K562 (cell line): Measurements from ENCODE around the gene PPARG. TPM values are rescaled to one million over a fixed set of nuclear protein-coding genes. Genes with fewer than 3 reads are reported as not detected.

Source experiments
- ATAC-seq: fragments of 200-7000 bp; cut with Tn5 transposase; 3 replicates; pipeline ENCODE4 v1.9.1; 2020; ENCODE audit warnings: moderate library complexity
- BruUV-seq: library from RNA; stranded (reverse); fragments of 400-500 nt; replicated peaks from 2 replicates; lab custom pipeline; 2021; lab: Mats Ljungman, UMichigan
- CTCF ChIA-PET: fragments of 300-600 bp; formaldehyde crosslinking; extraction: SDS; loops from one replicate; lab custom pipeline; 2021; ENCODE audit warnings: low intra/inter-chr PET ratio; lab: Yijun Ruan, JAX
- POLR2A ChIA-PET: fragments of 300-600, 350-650 bp; sonication (Branson Sonifier 250); formaldehyde crosslinking; extraction: SDS; loops from one replicate; lab custom pipeline; 2021; ENCODE audit warnings: antibody characterized with exemption, inconsistent platforms; lab: Yijun Ruan, JAX
- DNase-seq, 4 experiments: peaks; one replicate each; pipeline versions ENCODE4 v3.0.0 to v3.0.0-alpha.2; 2011 to 2018; ENCODE audit warnings: low spot score in 3 of 4, mixed read lengths in 3 of 4; ENCODE audit errors: extremely low read depth in 1 of 4
- FAIRE-seq: peaks from 2 replicates; lab custom pipeline; 2011; peaks lifted over from hg19 to GRCh38; lab: Jason Lieb, UNC
- H2AFZ ChIP-seq: 2 replicates; pipeline ENCODE4 v1.6.0; 2011; ENCODE audit warnings: low read depth, low read length, control low read depth, inconsistent platforms
- H3K27ac ChIP-seq: fragments of 200-600 bp; 3 replicates; pipeline ENCODE4 v1.8.0; 2011; ENCODE audit warnings: low read depth, mild to moderate bottlenecking, control low read depth, inconsistent platforms, low read length, moderate library complexity, mixed read lengths; ENCODE audit errors: extremely low read depth
- H3K27me3 ChIP-seq, 2 experiments: fragments of 300-600 bp in 1 of 2; 2 replicates in 1 of 2; 3 replicates in 1 of 2; pipeline versions ENCODE4 v1.6.0 to v1.8.0; 2011; ENCODE audit warnings: inconsistent platforms in 2 of 2, low read length in 2 of 2, mild to moderate bottlenecking in 1 of 2, mixed read lengths in 1 of 2, moderate library complexity in 1 of 2; ENCODE audit not compliant: control insufficient read depth in 2 of 2, insufficient read depth in 2 of 2
- H3K36me3 ChIP-seq: fragments of 300-600 bp; 3 replicates; pipeline ENCODE4 v1.8.0; 2011; ENCODE audit warnings: mild to moderate bottlenecking, low read length, inconsistent platforms; ENCODE audit not compliant: control insufficient read depth, insufficient read depth
- H3K4me1 ChIP-seq, 2 experiments: fragments of 200-600 bp in 1 of 2; replicated peaks in 1 of 2; 2 replicates in 1 of 2; 3 replicates in 1 of 2; pipeline versions ENCODE4 v1.5.1 to v1.8.0; 2011; ENCODE audit warnings: inconsistent platforms in 2 of 2, low read length in 2 of 2, mild to moderate bottlenecking in 1 of 2, mixed read lengths in 1 of 2, moderate library complexity in 1 of 2; ENCODE audit not compliant: control insufficient read depth in 2 of 2, insufficient read depth in 2 of 2
- H3K4me2 ChIP-seq: 2 replicates; pipeline ENCODE4 v1.6.1; 2011; ENCODE audit warnings: low read length, control low read depth, inconsistent platforms, mixed read lengths; ENCODE audit not compliant: insufficient read depth
- H3K4me3 ChIP-seq: fragments of 200-600 bp; sonication (generic), shearing (Covaris generic); 2 replicates; pipeline ENCODE4 v1.5.1; 2016; ENCODE audit warnings: control low read depth, inconsistent platforms
- H3K79me2 ChIP-seq: fragments of 200-600 bp; 3 replicates; pipeline ENCODE4 v1.8.0; 2011; ENCODE audit warnings: low read length, inconsistent platforms; ENCODE audit not compliant: control insufficient read depth, insufficient read depth
- H3K9ac ChIP-seq, 2 experiments: 2 replicates each; pipeline versions ENCODE4 v1.6.0 to v1.6.1; 2011; ENCODE audit warnings: low read depth in 2 of 2, low read length in 2 of 2, control low read depth in 1 of 2, inconsistent platforms in 1 of 2, mild to moderate bottlenecking in 1 of 2, mixed read lengths in 1 of 2; ENCODE audit not compliant: insufficient read depth in 1 of 2
- H3K9me1 ChIP-seq: one replicate; pipeline ENCODE4 v1.6.0; 2011; ENCODE audit warnings: inconsistent platforms, mild to moderate bottlenecking, low read length, moderate library complexity; ENCODE audit not compliant: control insufficient read depth, insufficient read depth
- H3K9me3 ChIP-seq: replicated peaks from 2 replicates; pipeline ENCODE4 v1.5.1; 2011; ENCODE audit warnings: low read depth, low read length, inconsistent platforms; ENCODE audit not compliant: control insufficient read depth, insufficient read depth
- H4K20me1 ChIP-seq: replicated peaks from 2 replicates; pipeline ENCODE4 v1.6.1; 2011; ENCODE audit warnings: low read length, inconsistent platforms, mixed read lengths; ENCODE audit not compliant: control insufficient read depth, insufficient read depth
- CREM ChIP-seq: IDR thresholded peaks from 2 replicates; pipeline ENCODE4 v1.6.1; 2014; ENCODE audit warnings: antibody characterized with exemption, low read depth
- DACH1 ChIP-seq: fragments of 450-650 bp; IDR thresholded peaks from 2 replicates; pipeline ENCODE4 v1.6.1; 2018; ENCODE audit not compliant: partially characterized antibody
- FOSL1 ChIP-seq: fragments of 200-800 bp; sonication (Bioruptor generic); conservative IDR thresholded peaks from 2 replicates; pipeline ENCODE4 v1.6.1; 2016; ENCODE audit warnings: missing genetic modification characterization, missing compliant biosample characterization
- GABPA ChIP-seq: fragments of 200-800 bp; sonication (Bioruptor generic); conservative IDR thresholded peaks from 2 replicates; pipeline ENCODE4 v1.6.1; 2016; ENCODE audit warnings: low read depth, missing genetic modification characterization, missing compliant biosample characterization
- MAFG ChIP-seq: fragments of 450-650 bp; conservative IDR thresholded peaks from 2 replicates; pipeline ENCODE4 v1.6.1; 2016; ENCODE audit warnings: missing genetic modification characterization, missing compliant biosample characterization
- RBM39 ChIP-seq: fragments of 200-400 bp; formaldehyde crosslinking; optimal IDR thresholded peaks from 2 replicates; pipeline ENCODE3; 2018; ENCODE audit warnings: low read depth, low read length
- WGBS: fragments of 100-300 bp; shearing (Covaris generic); methylation state at CpG from one replicate; pipeline ENCODE4 v1.1.6; 2016; ENCODE audit warnings: low coverage, mixed read lengths; ENCODE audit not compliant: insufficient coverage; ENCODE audit errors: missing lambda C conversion rate; 5-methylcytosine and 5-hydroxymethylcytosine counted together
- in situ Hi-C: fragments of 300-500 bp; cut with MboI; formaldehyde crosslinking; loops from 4 replicates; pipeline ENCODE4 v1.15.0; 2018; ENCODE audit warnings: inconsistent platforms, mixed read lengths
- intact Hi-C: fragments of 100-400 bp; cut with micrococcal nuclease; formaldehyde crosslinking; loops from 2 replicates; pipeline ENCODE4 v1.14.2; 2022
- polyA plus RNA-seq, 8 experiments: library from polyadenylated mRNA; depleted of rRNA in 4 of 8; stranded (reverse) in 5 of 8; unstranded in 3 of 8; fragments of >200 nt; fragmentation: Nextera tagmentation in 2 of 8; fragmentation: Illumina TruSeq in 1 of 8; extraction: Ambion mirVana in 2 of 8; extraction: Trizol in 1 of 8; gene quantifications; 2 replicates each; pipeline versions ENCODE4 v1.2.1 to v1.2.3, GENCODE V29; 2011 to 2014; ENCODE audit warnings: inconsistent platforms in 1 of 8, missing spikeins in 1 of 8
- total RNA-seq, 7 experiments: library from RNA; depleted of rRNA in 6 of 7; stranded (reverse); fragments of >200 nt in 6 of 7; fragmentation: Illumina TruSeq in 2 of 7; extraction: Trizol in 2 of 7; gene quantifications; 2 replicates each; pipeline versions ENCODE4 v1.2.1 to v1.2.3, GENCODE V29; 2011 to 2021; ENCODE audit warnings: low replicate concordance in 1 of 7
- TF ChIP-seq, protein P1 (sequence below): fragments of 250-450 bp; sonication (Bioruptor Pico); IDR thresholded peaks from 2 replicates; pipeline ENCODE4 v1.5.0; 2020; ENCODE audit warnings: mild to moderate bottlenecking, borderline replicate concordance
- TF ChIP-seq, protein P2 (sequence below): sonication (generic); formaldehyde crosslinking; IDR thresholded peaks from 2 replicates; pipeline ENCODE4 v1.8.0; 2022; ENCODE audit warnings: missing genetic modification reagents, mild to moderate bottlenecking, borderline replicate concordance
- TF ChIP-seq, protein P3 (sequence below): fragments of 450-650 bp; formaldehyde crosslinking; IDR thresholded peaks from 2 replicates; pipeline ENCODE4 v1.4.0; 2020; ENCODE audit warnings: mild to moderate bottlenecking, moderate library complexity

Gene PPARG
- total and polyA plus RNA-seq, 9 of the 15 experiments (the other 6 are each of a cell fraction or from before 2014, with no cell fraction given), result not detected

DNA sequence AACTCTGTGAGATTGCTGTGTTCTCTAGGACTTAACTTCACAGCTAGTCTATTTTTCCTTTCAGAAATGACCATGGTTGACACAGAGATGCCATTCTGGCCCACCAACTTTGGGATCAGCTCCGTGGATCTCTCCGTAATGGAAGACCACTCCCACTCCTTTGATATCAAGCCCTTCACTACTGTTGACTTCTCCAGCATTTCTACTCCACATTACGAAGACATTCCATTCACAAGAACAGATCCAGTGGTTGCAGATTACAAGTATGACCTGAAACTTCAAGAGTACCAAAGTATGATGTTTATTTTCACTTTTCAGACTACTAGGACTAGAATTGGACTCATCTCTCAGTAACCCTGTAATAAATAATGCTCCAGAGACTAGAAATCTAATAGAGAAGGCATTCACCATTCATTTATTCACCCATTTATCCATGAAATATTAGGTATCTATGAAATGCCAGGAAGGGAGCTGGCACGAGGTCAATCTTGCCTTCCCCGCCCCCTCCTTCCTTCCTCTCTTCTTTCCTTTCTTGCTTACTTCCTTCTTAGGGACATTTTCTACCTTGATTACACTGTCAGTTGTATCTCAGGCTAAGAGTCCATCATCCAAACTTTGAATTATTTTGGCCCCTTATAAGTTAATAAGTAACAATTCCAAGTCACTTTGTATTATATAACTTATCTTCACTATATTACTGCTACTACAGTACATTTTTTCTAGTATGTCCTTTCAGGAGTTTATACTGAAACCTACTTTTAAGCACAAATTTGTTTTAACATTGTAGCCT lies 91.0 kb downstream of the PPARG start:
- Histone ChIP-seq H3K27me3 (no peaks in the 10 kb centered on the region), H2AFZ (no peak overlapping the region), H3K27ac (no peak overlapping the region), H3K9me3 (no peaks in the 10 kb centered on the region), H3K9ac (no peak overlapping the region), H3K4me1 (no peaks in the 10 kb centered on the region), H3K4me3 (no peak overlapping the region), H3K4me2 (no peak overlapping the region), H4K20me1 (no peaks in the 10 kb centered on the region), H3K9me1 (no peaks in the 10 kb centered on the region), H3K79me2 (no peaks in the 10 kb centered on the region), H3K36me3 (no peaks in the 10 kb centered on the region)
- no peak for DNase-seq
- POLR2A ChIA-PET, result no interaction called here
- TF ChIP-seq DACH1, result no peak
- peak; percentile 77; the same call in 1 of the 2 replicates for TF ChIP-seq CREM
- intact Hi-C loops, result no loop called here
- no peak for FAIRE-seq
- no peak for ATAC-seq
- in situ Hi-C loops, result no loop called here
- BruUV-seq, result no TSS peak
- WGBS, result 2% methylated on average over 5 of the region's 5 CpGs
- CTCF ChIA-PET, result no interaction called here

DNA sequence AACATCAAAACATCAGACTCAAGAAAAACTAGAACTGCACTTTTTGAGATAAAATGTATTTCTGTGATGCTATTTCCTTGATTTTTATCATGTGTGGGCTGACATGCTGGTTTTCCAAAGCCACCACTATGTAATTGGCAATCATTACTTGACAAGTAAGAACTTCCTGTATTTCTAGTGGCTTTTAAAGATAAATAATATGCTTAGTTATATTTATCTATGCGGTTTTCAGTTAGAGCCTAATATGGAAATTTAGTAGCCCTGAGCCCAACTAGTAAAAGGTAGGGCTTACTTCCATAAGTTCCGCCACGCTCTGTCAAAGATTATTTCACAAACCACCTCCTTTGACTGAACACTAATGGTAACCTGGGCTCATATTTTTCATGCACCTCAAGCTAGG lies 91.6 kb downstream of the PPARG start:
- no peaks in the 10 kb centered on the region for H3K79me2 ChIP-seq
- in situ Hi-C loops, result no loop called here
- BruUV-seq, result no TSS peak
- POLR2A ChIA-PET, result no interaction called here
- no peaks in the 10 kb centered on the region for H3K9me3 ChIP-seq
- no peak overlapping the region for H3K4me2 ChIP-seq
- no peak for FAIRE-seq
- H3K4me1 ChIP-seq, result no peaks in the 10 kb centered on the region
- no peak for DNase-seq
- H3K27ac ChIP-seq, result no peak overlapping the region
- no peak overlapping the region for H3K4me3 ChIP-seq
- 3% methylated on average over 3 of the region's 3 CpGs for WGBS
- ATAC-seq, result no peak
- H2AFZ ChIP-seq, result no peak overlapping the region
- no peaks in the 10 kb centered on the region for H4K20me1 ChIP-seq
- H3K36me3 ChIP-seq, result no peaks in the 10 kb centered on the region
- intact Hi-C loops, result no loop called here
- CTCF ChIA-PET, result no interaction called here
- no peaks in the 10 kb centered on the region for H3K27me3 ChIP-seq
- H3K9me1 ChIP-seq, result no peaks in the 10 kb centered on the region
- H3K9ac ChIP-seq, result no peak overlapping the region
- TF ChIP-seq, protein P1, sequence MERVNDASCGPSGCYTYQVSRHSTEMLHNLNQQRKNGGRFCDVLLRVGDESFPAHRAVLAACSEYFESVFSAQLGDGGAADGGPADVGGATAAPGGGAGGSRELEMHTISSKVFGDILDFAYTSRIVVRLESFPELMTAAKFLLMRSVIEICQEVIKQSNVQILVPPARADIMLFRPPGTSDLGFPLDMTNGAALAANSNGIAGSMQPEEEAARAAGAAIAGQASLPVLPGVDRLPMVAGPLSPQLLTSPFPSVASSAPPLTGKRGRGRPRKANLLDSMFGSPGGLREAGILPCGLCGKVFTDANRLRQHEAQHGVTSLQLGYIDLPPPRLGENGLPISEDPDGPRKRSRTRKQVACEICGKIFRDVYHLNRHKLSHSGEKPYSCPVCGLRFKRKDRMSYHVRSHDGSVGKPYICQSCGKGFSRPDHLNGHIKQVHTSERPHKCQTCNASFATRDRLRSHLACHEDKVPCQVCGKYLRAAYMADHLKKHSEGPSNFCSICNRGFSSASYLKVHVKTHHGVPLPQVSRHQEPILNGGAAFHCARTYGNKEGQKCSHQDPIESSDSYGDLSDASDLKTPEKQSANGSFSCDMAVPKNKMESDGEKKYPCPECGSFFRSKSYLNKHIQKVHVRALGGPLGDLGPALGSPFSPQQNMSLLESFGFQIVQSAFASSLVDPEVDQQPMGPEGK (CRISPR knock-in tag), result no peak
- TF ChIP-seq, protein P2, sequence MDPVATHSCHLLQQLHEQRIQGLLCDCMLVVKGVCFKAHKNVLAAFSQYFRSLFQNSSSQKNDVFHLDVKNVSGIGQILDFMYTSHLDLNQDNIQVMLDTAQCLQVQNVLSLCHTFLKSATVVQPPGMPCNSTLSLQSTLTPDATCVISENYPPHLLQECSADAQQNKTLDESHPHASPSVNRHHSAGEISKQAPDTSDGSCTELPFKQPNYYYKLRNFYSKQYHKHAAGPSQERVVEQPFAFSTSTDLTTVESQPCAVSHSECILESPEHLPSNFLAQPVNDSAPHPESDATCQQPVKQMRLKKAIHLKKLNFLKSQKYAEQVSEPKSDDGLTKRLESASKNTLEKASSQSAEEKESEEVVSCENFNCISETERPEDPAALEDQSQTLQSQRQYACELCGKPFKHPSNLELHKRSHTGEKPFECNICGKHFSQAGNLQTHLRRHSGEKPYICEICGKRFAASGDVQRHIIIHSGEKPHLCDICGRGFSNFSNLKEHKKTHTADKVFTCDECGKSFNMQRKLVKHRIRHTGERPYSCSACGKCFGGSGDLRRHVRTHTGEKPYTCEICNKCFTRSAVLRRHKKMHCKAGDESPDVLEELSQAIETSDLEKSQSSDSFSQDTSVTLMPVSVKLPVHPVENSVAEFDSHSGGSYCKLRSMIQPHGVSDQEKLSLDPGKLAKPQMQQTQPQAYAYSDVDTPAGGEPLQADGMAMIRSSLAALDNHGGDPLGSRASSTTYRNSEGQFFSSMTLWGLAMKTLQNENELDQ (CRISPR knock-in tag), result no peak
- TF ChIP-seq RBM39, result no peak
- TF ChIP-seq FOSL1 (tag), result no peak
- TF ChIP-seq, protein P3, sequence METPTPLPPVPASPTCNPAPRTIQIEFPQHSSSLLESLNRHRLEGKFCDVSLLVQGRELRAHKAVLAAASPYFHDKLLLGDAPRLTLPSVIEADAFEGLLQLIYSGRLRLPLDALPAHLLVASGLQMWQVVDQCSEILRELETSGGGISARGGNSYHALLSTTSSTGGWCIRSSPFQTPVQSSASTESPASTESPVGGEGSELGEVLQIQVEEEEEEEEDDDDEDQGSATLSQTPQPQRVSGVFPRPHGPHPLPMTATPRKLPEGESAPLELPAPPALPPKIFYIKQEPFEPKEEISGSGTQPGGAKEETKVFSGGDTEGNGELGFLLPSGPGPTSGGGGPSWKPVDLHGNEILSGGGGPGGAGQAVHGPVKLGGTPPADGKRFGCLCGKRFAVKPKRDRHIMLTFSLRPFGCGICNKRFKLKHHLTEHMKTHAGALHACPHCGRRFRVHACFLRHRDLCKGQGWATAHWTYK (CRISPR knock-in tag), result no peak
- TF ChIP-seq MAFG, result no peak
- 0 out of 2 replicates have a peak, but pooled peaks have one; percentile 18 for TF ChIP-seq GABPA (tag)
